Common myeloid progenitor, CD34-positive (primary cell): ENCODE data around the gene ATXN10.

Experiments
- CTCF ChIA-PET: fragments of 350-600 bp; sonication (Branson Sonifier 250); formaldehyde crosslinking; loops from one replicate; lab custom pipeline; 2021; ENCODE audit warnings: antibody characterized with exemption; lab: Charles Lee
- POLR2A ChIA-PET: fragments of 350-600 bp; sonication (Branson Sonifier 250); formaldehyde crosslinking; loops from one replicate; lab custom pipeline; 2021; ENCODE audit warnings: antibody characterized with exemption; lab: Charles Lee
- DNase-seq, 3 donors: peaks; one replicate each; pipeline versions ENCODE4 v3.0.0 to v3.0.0-alpha.2; 2013
- H3K27ac ChIP-seq, 2 experiments: 1 replicate in 1 of 2; 2 replicates in 1 of 2; pipeline ENCODE4 v1.7.0; 2013; ENCODE audit warnings: inconsistent platforms in 2 of 2, low read length in 2 of 2, mild to moderate bottlenecking in 2 of 2, low read depth in 1 of 2, moderate library complexity in 1 of 2; ENCODE audit not compliant: severe bottlenecking in 2 of 2, insufficient read depth in 1 of 2, poor library complexity in 1 of 2
- H3K27me3 ChIP-seq, 5 experiments: replicated peaks in 2 of 5; 1 replicate in 3 of 5; 2 replicates in 2 of 5; pipeline versions ENCODE4 v1.6.1 to v1.7.0; 2013; ENCODE audit warnings: low read length in 4 of 5, mild to moderate bottlenecking in 2 of 5, moderate library complexity in 2 of 5, inconsistent platforms in 1 of 5; ENCODE audit not compliant: insufficient read depth in 5 of 5, control insufficient read depth in 4 of 5
- H3K36me3 ChIP-seq, 4 experiments: 1 replicate in 2 of 4; 2 replicates in 2 of 4; pipeline versions ENCODE4 v1.6.1 to v1.7.0; 2013; ENCODE audit warnings: low read length in 3 of 4, control low read depth in 1 of 4, mild to moderate bottlenecking in 1 of 4; ENCODE audit not compliant: control insufficient read depth in 4 of 4, insufficient read depth in 4 of 4
- H3K4me1 ChIP-seq, 4 experiments: 1 replicate in 3 of 4; 2 replicates in 1 of 4; pipeline versions ENCODE4 v1.6.1 to v1.7.1; 2013; ENCODE audit warnings: low read length in 3 of 4, mild to moderate bottlenecking in 3 of 4, control low read depth in 1 of 4, inconsistent platforms in 1 of 4, moderate library complexity in 1 of 4; ENCODE audit not compliant: control insufficient read depth in 4 of 4, insufficient read depth in 4 of 4; ENCODE audit errors: control extremely low read depth in 1 of 4
- H3K4me3 ChIP-seq, 7 experiments: 1 replicate in 4 of 7; 2 replicates in 3 of 7; pipeline versions ENCODE4 v1.5.1 to v1.7.0; 2013; ENCODE audit warnings: mild to moderate bottlenecking in 7 of 7, low read length in 6 of 7, moderate library complexity in 6 of 7, inconsistent platforms in 2 of 7, low read depth in 2 of 7, control low read depth in 1 of 7; ENCODE audit not compliant: insufficient read depth in 4 of 7, control insufficient read depth in 1 of 7; ENCODE audit errors: extremely low read depth in 1 of 7
- H3K9me3 ChIP-seq, 5 experiments: 1 replicate in 4 of 5; 2 replicates in 1 of 5; pipeline versions ENCODE4 v1.6.1 to v1.7.1; 2013; ENCODE audit warnings: low read length in 4 of 5, mild to moderate bottlenecking in 2 of 5, inconsistent platforms in 1 of 5, low read depth in 1 of 5, moderate library complexity in 1 of 5; ENCODE audit not compliant: control insufficient read depth in 4 of 5, insufficient read depth in 2 of 5; ENCODE audit errors: control extremely low read depth in 1 of 5
- WGBS: methylation state at CpG from one replicate; pipeline ENCODE4 v1.1.5; 2013; ENCODE audit not compliant: insufficient coverage; 5-methylcytosine and 5-hydroxymethylcytosine counted together

Gene ATXN10

GRCh38 chr22:45731798-45732495 is 60.3 kb downstream of the ATXN10 start:
- H3K27me3 ChIP-seq, result no peaks in the 10 kb centered on the region
- no peak overlapping the region for H3K27ac ChIP-seq
- H3K9me3 ChIP-seq, result no peaks in the 10 kb centered on the region
- H3K4me1 ChIP-seq, result no peaks in the 10 kb centered on the region
- DNase-seq, result peak; percentile 25 to 44 (median 43)
- H3K36me3 ChIP-seq, result peaks cover 3 to 31% (median 24%) of the 10 kb centered on the region in 4 experiments
- H3K4me3 ChIP-seq, result no peak overlapping the region
- POLR2A ChIA-PET, result no interaction called here
- CTCF ChIA-PET, result interaction anchor here (0.6 to 2.1 kb wide), 11 partner anchors 23 to 1384 kb away, joined by 3 to 9 read pairs (median 3); no protein-coding TSS in a partner anchor
- 92% methylated on average over 5 of the region's 7 CpGs for WGBS

DNA sequence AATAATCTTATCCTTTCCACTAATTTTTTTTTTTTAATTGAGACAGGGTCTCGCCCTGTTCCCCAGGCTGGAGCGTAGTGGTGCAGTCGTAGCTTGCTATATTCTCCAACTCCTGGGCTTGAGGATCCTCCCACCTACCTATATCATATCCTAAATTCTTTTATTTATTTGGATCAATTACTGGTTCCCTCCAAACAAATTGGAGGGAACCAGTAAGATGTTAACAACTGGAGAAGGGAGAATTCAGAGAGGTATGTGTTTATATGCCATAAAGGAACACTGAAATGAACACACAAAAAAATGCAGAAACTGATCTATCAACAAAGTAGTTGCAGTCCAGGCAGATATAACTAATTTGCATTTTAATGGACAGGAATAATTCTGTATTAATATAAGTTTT is 63.6 kb downstream of the ATXN10 start:
- Histone ChIP-seq H3K4me1 (no peaks in the 10 kb centered on the region), H3K27me3 (no peaks in the 10 kb centered on the region), H3K36me3 (peaks cover 10 to 51% (median 37%) of the 10 kb centered on the region in 4 experiments), H3K4me3 (no peak overlapping the region), H3K27ac (no peak overlapping the region), H3K9me3 (no peaks in the 10 kb centered on the region)
- POLR2A ChIA-PET, result no interaction called here
- DNase-seq, result no peak
- CTCF ChIA-PET, result no interaction called here
- WGBS, result no CpG with 5 or more reads among the region's 3 CpGs

- POLR2A ChIA-PET, result no interaction called here
- no peak overlapping the region for H3K4me3 ChIP-seq
- H3K9me3 ChIP-seq, result peaks cover 4 to 12% (median 10%) of the 10 kb centered on the region in 5 experiments
- CTCF ChIA-PET, result interaction anchor here (1.2 kb wide), 1 partner anchor 12 kb away, joined by 3 read pairs; no protein-coding TSS in a partner anchor
- H3K36me3 ChIP-seq, result peaks cover 34 to 64% (median 48%) of the 10 kb centered on the region in 4 experiments
- WGBS, result no CpG with 5 or more reads among the region's 1 CpG
- no peaks in the 10 kb centered on the region for H3K27me3 ChIP-seq
- DNase-seq, result no peak
- H3K27ac ChIP-seq, result no peak overlapping the region
- H3K4me1 ChIP-seq, result no peaks in the 10 kb centered on the region
Measured at GRCh38 chr22:45738206-45738605, 66.6 kb downstream of the ATXN10 start.

DNA sequence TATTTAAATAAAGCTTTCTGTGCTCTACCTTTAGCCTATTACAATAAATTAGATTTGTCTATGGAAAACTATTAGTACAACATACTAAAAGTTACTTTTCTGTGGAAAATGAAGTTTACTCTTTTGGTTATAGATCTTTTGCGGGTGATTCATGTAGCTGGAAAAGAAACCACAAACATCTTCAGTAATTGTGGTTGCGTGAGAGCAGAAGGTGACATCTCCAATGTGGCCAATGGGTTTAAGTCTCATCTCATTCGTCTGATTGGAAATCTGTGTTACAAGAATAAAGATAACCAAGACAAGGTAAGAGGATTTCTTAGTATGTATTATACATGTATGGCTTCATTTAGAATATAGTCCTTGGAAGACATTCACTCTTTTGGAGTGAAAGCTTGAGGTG is 68.6 kb downstream of the ATXN10 start:
- Histone ChIP-seq H3K9me3 (peaks cover 4 to 12% (median 10%) of the 10 kb centered on the region in 5 experiments), H3K36me3 (peaks cover 42 to 83% (median 61%) of the 10 kb centered on the region in 4 experiments), H3K4me1 (no peaks in the 10 kb centered on the region), H3K27me3 (no peaks in the 10 kb centered on the region), H3K4me3 (no peak overlapping the region), H3K27ac (no peak overlapping the region)
- ChIA-PET POLR2A (no interaction called here), CTCF (no interaction called here)
- 87% methylated on average over 3 of the region's 3 CpGs for WGBS
- DNase-seq, result no peak

GRCh38 chr22:45742866-45743450 is 71.3 kb downstream of the ATXN10 start:
- CTCF ChIA-PET, result no interaction called here
- peaks cover 47 to 73% (median 62%) of the 10 kb centered on the region in 4 experiments for H3K36me3 ChIP-seq
- DNase-seq, result no peak

DNA sequence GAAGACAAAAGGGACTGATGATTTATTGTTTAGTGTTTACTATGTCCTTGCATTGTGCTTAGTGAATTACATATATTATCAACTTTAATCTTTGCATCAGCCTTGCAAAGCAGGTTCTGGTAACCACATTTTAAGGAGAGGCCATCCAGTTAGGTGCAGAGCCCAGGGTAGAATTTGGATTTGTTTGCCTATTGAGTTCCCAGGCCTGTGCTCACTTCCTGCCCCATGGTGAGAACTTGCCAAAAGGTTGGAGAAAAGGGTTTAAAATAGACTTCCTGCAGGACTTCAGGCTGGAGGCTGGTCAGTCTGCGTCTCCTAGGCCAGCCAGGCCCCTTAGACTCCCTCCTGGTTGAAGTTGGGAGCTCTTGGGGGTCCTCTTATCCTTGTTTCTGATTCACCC is 72.1 kb downstream of the ATXN10 start:
- H3K27me3 ChIP-seq, result no peaks in the 10 kb centered on the region
- no peak overlapping the region for H3K27ac ChIP-seq
- peaks cover 47 to 66% (median 57%) of the 10 kb centered on the region in 4 experiments for H3K36me3 ChIP-seq
- DNase-seq, result no peak
- no peak overlapping the region for H3K4me3 ChIP-seq
- 100% methylated on average over 1 of the region's 1 CpG for WGBS
- POLR2A ChIA-PET, result no interaction called here
- no peaks in the 10 kb centered on the region for H3K4me1 ChIP-seq
- peaks cover 4 to 12% (median 10%) of the 10 kb centered on the region in 5 experiments for H3K9me3 ChIP-seq
- CTCF ChIA-PET, result no interaction called here

More at GRCh38 chr22:45742866-45743450, 71.3 kb downstream of the ATXN10 start:
- Histone ChIP-seq H3K27me3 (no peaks in the 10 kb centered on the region), H3K27ac (no peak overlapping the region), H3K4me3 (no peak overlapping the region), H3K9me3 (peaks cover 4 to 12% (median 10%) of the 10 kb centered on the region in 5 experiments), H3K4me1 (no peaks in the 10 kb centered on the region)
- POLR2A ChIA-PET, result no interaction called here
- WGBS, result 98% methylated on average over 7 of the region's 8 CpGs

DNA sequence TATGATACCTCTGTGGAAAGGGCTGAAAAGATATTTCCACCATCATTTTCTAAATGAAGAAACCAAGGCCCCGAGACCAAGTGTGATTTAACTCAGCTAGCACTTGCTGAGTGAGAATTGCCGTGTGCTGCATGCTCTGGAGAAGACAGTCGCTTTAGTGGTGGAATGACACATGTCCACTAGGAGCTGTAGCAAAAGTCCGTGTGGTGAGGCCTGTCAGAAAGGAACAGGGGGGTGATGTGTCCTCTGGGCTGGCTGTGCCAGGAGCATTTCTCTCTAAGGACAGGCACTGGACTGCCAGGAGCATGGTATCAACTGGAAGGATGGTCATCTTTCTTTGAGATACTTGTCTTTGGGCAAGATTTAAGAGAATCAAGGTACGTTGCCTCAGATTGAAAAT is 72.8 kb downstream of the ATXN10 start:
- ChIA-PET POLR2A (no interaction called here), CTCF (no interaction called here)
- 93% methylated on average over 5 of the region's 5 CpGs for WGBS

More for the DNA sequence above, 72.8 kb downstream of the ATXN10 start:
- H3K4me1 ChIP-seq, result no peaks in the 10 kb centered on the region
- peaks cover 39 to 64% (median 53%) of the 10 kb centered on the region in 4 experiments for H3K36me3 ChIP-seq
- no peak for DNase-seq
- no peaks in the 10 kb centered on the region for H3K27me3 ChIP-seq
- no peak overlapping the region for H3K27ac ChIP-seq
- peaks cover 4 to 12% (median 10%) of the 10 kb centered on the region in 5 experiments for H3K9me3 ChIP-seq
- H3K4me3 ChIP-seq, result no peak overlapping the region
